Liver (tissue), 9 donors: ENCODE data around the gene MSI2. TPM values are rescaled to one million over a fixed set of nuclear protein-coding genes. Genes with fewer than 3 reads are reported as not detected.

ENCODE experiments used
- DNase-seq: peaks from one replicate; pipeline ENCODE4 v3.0.0-alpha.2; 2017; ENCODE audit warnings: low spot score
- H3K27ac ChIP-seq, 2 donors: one replicate each; pipeline ENCODE4 v1.7.0; 2013; ENCODE audit warnings: inconsistent platforms in 2 of 2, low read length in 2 of 2, control low read depth in 1 of 2, low read depth in 1 of 2, mild to moderate bottlenecking in 1 of 2
- H3K27me3 ChIP-seq, 4 donors: one replicate each; pipeline versions ENCODE4 v1.6.1 to v1.7.0; 2013; ENCODE audit warnings: low read length in 3 of 4, inconsistent platforms in 1 of 4, mild to moderate bottlenecking in 1 of 4, moderate library complexity in 1 of 4; ENCODE audit not compliant: control insufficient read depth in 4 of 4, insufficient read depth in 4 of 4
- H3K36me3 ChIP-seq, 4 donors: one replicate each; pipeline versions ENCODE4 v1.6.1 to v1.7.0; 2013; ENCODE audit warnings: low read length in 3 of 4, mild to moderate bottlenecking in 3 of 4, low read depth in 1 of 4, moderate library complexity in 1 of 4; ENCODE audit not compliant: control insufficient read depth in 4 of 4, insufficient read depth in 3 of 4
- H3K4me1 ChIP-seq, 4 donors: one replicate each; pipeline versions ENCODE4 v1.6.1 to v1.7.0; 2013; ENCODE audit warnings: low read length in 3 of 4, mild to moderate bottlenecking in 3 of 4, moderate library complexity in 1 of 4; ENCODE audit not compliant: control insufficient read depth in 4 of 4, insufficient read depth in 4 of 4
- H3K4me3 ChIP-seq, 3 donors: one replicate each; pipeline versions ENCODE4 v1.6.1 to v1.7.0; 2013; ENCODE audit warnings: low read length in 3 of 3, control low read depth in 1 of 3, low read depth in 1 of 3, mild to moderate bottlenecking in 1 of 3
- H3K9ac ChIP-seq, 2 donors: one replicate each; pipeline ENCODE4 v1.7.0; 2013; ENCODE audit warnings: low read length in 2 of 2, mild to moderate bottlenecking in 2 of 2, moderate library complexity in 2 of 2, control low read depth in 1 of 2, low read depth in 1 of 2
- H3K9me3 ChIP-seq, 4 donors: one replicate each; pipeline versions ENCODE4 v1.6.1 to v1.7.0; 2013; ENCODE audit warnings: low read length in 3 of 4; ENCODE audit not compliant: control insufficient read depth in 4 of 4
- EGR1 ChIP-seq, 2 donors: IDR thresholded peaks; 2 replicates each; pipeline ENCODE4 v1.6.1; 2016 to 2018; ENCODE audit warnings: antibody characterized with exemption in 2 of 2, low read depth in 2 of 2
- FOXA2 ChIP-seq: IDR thresholded peaks from 2 replicates; pipeline ENCODE4 v1.6.1; 2016; ENCODE audit warnings: antibody characterized with exemption
- GABPA ChIP-seq, 2 donors: IDR thresholded peaks in 1 of 2; conservative IDR thresholded peaks in 1 of 2; 2 replicates each; pipeline ENCODE4 v1.6.1; 2016; ENCODE audit warnings: antibody characterized with exemption in 2 of 2, mild to moderate bottlenecking in 1 of 2, moderate library complexity in 1 of 2
- HNF4A ChIP-seq, 2 donors: conservative IDR thresholded peaks; 2 replicates each; pipeline ENCODE4 v1.6.1; 2016; ENCODE audit warnings: antibody characterized with exemption in 2 of 2, mild to moderate bottlenecking in 2 of 2
- HNF4G ChIP-seq: IDR thresholded peaks from 2 replicates; pipeline ENCODE4 v1.6.1; 2016; ENCODE audit warnings: antibody characterized with exemption
- JUND ChIP-seq, 2 donors: IDR thresholded peaks; 2 replicates each; pipeline ENCODE4 v1.6.1; 2016; ENCODE audit warnings: antibody characterized with exemption in 2 of 2
- NR2F2 ChIP-seq: IDR thresholded peaks from 2 replicates; pipeline ENCODE4 v1.6.1; 2016; ENCODE audit warnings: antibody characterized with exemption
- RAD21 ChIP-seq, 2 donors: IDR thresholded peaks; 2 replicates each; pipeline ENCODE4 v1.6.1; 2016; ENCODE audit warnings: antibody characterized with exemption in 2 of 2, mild to moderate bottlenecking in 2 of 2
- RXRA ChIP-seq, 2 donors: IDR thresholded peaks; 2 replicates each; pipeline ENCODE4 v1.6.1; 2017 to 2018; ENCODE audit warnings: antibody characterized with exemption in 2 of 2, mild to moderate bottlenecking in 1 of 2
- SP1 ChIP-seq: IDR thresholded peaks from 2 replicates; pipeline ENCODE4 v1.6.1; 2018; ENCODE audit warnings: antibody characterized with exemption, mild to moderate bottlenecking
- TAF1 ChIP-seq: conservative IDR thresholded peaks from 2 replicates; pipeline ENCODE4 v1.6.1; 2016; ENCODE audit warnings: antibody characterized with exemption, mild to moderate bottlenecking
- WGBS: extraction: QIAGEN DNeasy Blood & Tissue Kit; methylation state at CpG from one replicate; pipeline ENCODE4 v1.1.7; 2013; 5-methylcytosine and 5-hydroxymethylcytosine counted together
- polyA plus RNA-seq, 2 donors: library from polyadenylated mRNA; stranded (reverse) in 1 of 2; unstranded in 1 of 2; fragments of 200-250 nt in 1 of 2; fragments of >200 nt in 1 of 2; fragmentation: Nextera tagmentation in 1 of 2; extraction: Ambion mirVana in 1 of 2; gene quantifications; one replicate each; pipeline versions ENCODE4 v1.2.1 to v1.2.3, GENCODE V29; 2013 to 2015
- total RNA-seq, 2 donors: library from RNA; depleted of rRNA; stranded (reverse); fragments of >200 nt; gene quantifications; one replicate each; pipeline ENCODE4 v1.2.3, GENCODE V29; 2014
- TF ChIP-seq, protein P1 (sequence below): IDR thresholded peaks from 2 replicates; pipeline ENCODE4 v1.6.1; 2016; ENCODE audit warnings: antibody characterized with exemption, mild to moderate bottlenecking
- TF ChIP-seq, protein P2 (sequence below): fragments of 150-350 bp; IDR thresholded peaks from 2 replicates; pipeline ENCODE4 v1.5.1; 2017; ENCODE audit warnings: improper control_type of control experiment, low read depth, low read length; ENCODE audit not compliant: missing input control
- donor health status: healthy.
- donor health status: healthy.
- donor health status: healthy.
- donor health status: healthy.
- donor health status: healthy.

Gene MSI2
- total and polyA plus RNA-seq, 4 donors, result 5.7 to 15.6 (median 9.2) TPM

DNA sequence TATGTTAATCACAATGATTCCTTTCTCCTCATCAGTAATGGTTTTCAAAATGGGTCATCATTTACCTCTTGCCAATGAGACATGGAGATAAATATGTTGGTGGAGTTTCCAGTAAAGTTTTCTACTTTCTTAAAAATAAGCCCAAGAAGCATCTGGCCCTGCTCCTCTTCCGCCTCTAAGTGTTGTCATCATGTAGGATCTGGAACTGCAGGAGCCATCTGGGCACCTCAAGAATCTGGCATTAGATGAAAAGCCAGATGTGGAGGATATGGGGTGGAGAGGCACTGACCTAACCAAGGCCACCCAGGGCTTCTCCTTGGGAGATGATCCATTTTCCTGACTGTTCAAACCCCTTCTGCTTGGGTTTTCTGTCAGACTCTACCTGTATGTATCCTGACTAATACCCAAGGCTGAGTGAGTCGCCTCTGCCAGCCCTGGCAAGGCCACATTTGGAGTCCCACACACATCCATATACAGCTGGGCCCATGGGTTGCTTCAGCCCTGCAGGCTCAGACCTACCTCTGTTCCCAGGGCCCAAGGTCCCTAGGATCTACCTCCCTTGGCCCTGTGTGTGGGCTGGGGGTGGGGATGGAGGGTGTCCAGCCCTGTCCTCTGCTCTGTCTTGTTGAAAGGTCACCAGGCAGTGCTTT lies 464.2 kb downstream of the MSI2 start:
- H3K9me3 ChIP-seq, result no peaks in the 10 kb centered on the region
- DNase-seq, result no peak
- H3K27ac ChIP-seq, result no peak overlapping the region
- H3K4me3 ChIP-seq, result no peak overlapping the region
- H3K27me3 ChIP-seq, result peaks cover 0 to 3% (median 0%) of the 10 kb centered on the region in 4 donors
- H3K9ac ChIP-seq, result no peak overlapping the region
- TF ChIP-seq, protein P1, sequence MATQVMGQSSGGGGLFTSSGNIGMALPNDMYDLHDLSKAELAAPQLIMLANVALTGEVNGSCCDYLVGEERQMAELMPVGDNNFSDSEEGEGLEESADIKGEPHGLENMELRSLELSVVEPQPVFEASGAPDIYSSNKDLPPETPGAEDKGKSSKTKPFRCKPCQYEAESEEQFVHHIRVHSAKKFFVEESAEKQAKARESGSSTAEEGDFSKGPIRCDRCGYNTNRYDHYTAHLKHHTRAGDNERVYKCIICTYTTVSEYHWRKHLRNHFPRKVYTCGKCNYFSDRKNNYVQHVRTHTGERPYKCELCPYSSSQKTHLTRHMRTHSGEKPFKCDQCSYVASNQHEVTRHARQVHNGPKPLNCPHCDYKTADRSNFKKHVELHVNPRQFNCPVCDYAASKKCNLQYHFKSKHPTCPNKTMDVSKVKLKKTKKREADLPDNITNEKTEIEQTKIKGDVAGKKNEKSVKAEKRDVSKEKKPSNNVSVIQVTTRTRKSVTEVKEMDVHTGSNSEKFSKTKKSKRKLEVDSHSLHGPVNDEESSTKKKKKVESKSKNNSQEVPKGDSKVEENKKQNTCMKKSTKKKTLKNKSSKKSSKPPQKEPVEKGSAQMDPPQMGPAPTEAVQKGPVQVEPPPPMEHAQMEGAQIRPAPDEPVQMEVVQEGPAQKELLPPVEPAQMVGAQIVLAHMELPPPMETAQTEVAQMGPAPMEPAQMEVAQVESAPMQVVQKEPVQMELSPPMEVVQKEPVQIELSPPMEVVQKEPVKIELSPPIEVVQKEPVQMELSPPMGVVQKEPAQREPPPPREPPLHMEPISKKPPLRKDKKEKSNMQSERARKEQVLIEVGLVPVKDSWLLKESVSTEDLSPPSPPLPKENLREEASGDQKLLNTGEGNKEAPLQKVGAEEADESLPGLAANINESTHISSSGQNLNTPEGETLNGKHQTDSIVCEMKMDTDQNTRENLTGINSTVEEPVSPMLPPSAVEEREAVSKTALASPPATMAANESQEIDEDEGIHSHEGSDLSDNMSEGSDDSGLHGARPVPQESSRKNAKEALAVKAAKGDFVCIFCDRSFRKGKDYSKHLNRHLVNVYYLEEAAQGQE, result no peak
- TF ChIP-seq FOXA2, result no peak
- no peak for TF ChIP-seq GABPA (IDR thresholded peaks at IDR 0.05 in 1 of 2, conservative IDR thresholded peaks at IDR 0.05 in 1 of 2)
- no peak for TF ChIP-seq HNF4A (conservative IDR thresholded peaks at IDR 0.05)
- no peaks in the 10 kb centered on the region for H3K4me1 ChIP-seq
- 85% methylated on average over 2 of the region's 2 CpGs for WGBS
- H3K36me3 ChIP-seq, result no peaks in the 10 kb centered on the region

DNA sequence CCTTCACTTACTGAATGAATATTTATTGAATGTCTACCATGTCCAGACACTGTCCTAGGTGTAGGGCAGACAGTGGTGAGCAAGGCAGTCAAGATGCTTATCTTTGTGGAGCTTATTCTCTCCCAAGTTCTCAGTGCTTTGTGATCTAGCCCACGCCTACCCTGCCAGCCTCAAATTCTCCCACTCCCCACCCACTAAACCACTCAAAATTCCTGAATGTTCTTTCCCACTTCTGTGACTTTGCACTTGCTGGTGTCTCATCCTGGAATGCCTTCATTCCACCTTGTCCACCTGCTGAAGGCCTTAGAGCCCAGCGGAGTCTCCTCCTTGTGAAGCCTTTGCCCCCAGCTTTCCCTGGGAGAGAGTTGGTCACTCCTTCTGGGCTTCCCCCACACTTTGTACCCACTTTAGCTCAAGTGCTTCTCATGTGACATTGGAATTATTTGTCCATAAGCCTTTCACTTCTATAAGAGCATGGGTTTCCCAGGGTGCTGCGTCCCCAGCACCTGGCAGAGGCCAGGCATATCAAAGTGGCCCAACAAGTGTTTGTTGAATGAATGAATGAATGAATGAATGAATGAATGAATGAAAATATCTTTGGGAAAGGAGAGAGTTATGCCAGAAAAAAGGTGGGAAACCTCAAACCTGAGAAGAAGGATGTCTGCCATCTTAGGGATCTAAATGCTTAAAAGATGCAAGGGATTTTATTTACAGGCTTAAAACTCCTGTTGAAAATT lies 465.8 kb downstream of the MSI2 start:
- 93% methylated on average over 3 of the region's 3 CpGs for WGBS
- no peak for TF ChIP-seq GABPA (IDR thresholded peaks at IDR 0.05 in 1 of 2, conservative IDR thresholded peaks at IDR 0.05 in 1 of 2)
- H3K27me3 ChIP-seq, result peaks cover 0 to 3% (median 0%) of the 10 kb centered on the region in 4 donors
- no peak overlapping the region for H3K27ac ChIP-seq
- no peak for DNase-seq
- no peaks in the 10 kb centered on the region for H3K36me3 ChIP-seq
- no peaks in the 10 kb centered on the region for H3K4me1 ChIP-seq
- H3K9me3 ChIP-seq, result no peaks in the 10 kb centered on the region
- H3K9ac ChIP-seq, result no peak overlapping the region
- no peak overlapping the region for H3K4me3 ChIP-seq

DNA sequence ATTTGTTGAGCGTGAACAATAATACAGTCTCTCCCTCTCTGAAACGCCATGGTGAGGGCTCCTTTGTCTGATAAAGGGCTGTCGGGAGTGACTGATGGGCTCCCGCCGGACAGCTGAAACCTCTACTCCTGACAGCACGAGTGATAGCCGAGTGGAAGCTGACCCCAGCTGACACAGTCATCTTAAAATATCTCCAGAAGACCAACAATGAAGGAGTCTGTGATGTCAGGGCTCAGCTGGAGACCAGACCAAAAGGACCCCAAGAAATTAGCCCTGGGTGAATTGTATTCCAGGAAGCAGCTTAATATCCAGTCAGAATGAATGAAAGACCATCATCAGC lies 466.4 kb downstream of the MSI2 start:
- Histone ChIP-seq H3K9ac (no peak overlapping the region), H3K4me1 (no peaks in the 10 kb centered on the region), H3K27me3 (peaks cover 0 to 3% (median 0%) of the 10 kb centered on the region in 4 donors), H3K36me3 (no peaks in the 10 kb centered on the region), H3K27ac (no peak overlapping the region), H3K4me3 (no peak overlapping the region), H3K9me3 (no peaks in the 10 kb centered on the region)
- WGBS, result 83% methylated on average over 7 of the region's 7 CpGs
- no peak for DNase-seq
- no peak for TF ChIP-seq TAF1
- no peak for TF ChIP-seq EGR1 (IDR thresholded peaks at IDR 0.05; ENCODE audit: low read depth in 2 of 2)
- TF ChIP-seq HNF4A (conservative IDR thresholded peaks at IDR 0.05), result no peak
- no peak for TF ChIP-seq HNF4G
- no peak for TF ChIP-seq GABPA (IDR thresholded peaks at IDR 0.05 in 1 of 2, conservative IDR thresholded peaks at IDR 0.05 in 1 of 2)
- TF ChIP-seq, protein P1, result no peak
- TF ChIP-seq RXRA (IDR thresholded peaks at IDR 0.05), result no peak
- TF ChIP-seq JUND (IDR thresholded peaks at IDR 0.05), result no peak
- no peak for TF ChIP-seq RAD21 (IDR thresholded peaks at IDR 0.05)
- no peak for TF ChIP-seq SP1
- TF ChIP-seq NR2F2, result no peak
- TF ChIP-seq, protein P2, sequence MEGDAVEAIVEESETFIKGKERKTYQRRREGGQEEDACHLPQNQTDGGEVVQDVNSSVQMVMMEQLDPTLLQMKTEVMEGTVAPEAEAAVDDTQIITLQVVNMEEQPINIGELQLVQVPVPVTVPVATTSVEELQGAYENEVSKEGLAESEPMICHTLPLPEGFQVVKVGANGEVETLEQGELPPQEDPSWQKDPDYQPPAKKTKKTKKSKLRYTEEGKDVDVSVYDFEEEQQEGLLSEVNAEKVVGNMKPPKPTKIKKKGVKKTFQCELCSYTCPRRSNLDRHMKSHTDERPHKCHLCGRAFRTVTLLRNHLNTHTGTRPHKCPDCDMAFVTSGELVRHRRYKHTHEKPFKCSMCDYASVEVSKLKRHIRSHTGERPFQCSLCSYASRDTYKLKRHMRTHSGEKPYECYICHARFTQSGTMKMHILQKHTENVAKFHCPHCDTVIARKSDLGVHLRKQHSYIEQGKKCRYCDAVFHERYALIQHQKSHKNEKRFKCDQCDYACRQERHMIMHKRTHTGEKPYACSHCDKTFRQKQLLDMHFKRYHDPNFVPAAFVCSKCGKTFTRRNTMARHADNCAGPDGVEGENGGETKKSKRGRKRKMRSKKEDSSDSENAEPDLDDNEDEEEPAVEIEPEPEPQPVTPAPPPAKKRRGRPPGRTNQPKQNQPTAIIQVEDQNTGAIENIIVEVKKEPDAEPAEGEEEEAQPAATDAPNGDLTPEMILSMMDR, result no peak
